Panc1 (cell line): ENCODE measurements around the gene BBS9.

Experiments used
- CTCF ChIP-seq: fragments of 450-650 bp; IDR thresholded peaks from 2 replicates; pipeline ENCODE4 v1.5.1; 2017; ENCODE audit warnings: mild to moderate bottlenecking
- POLR2AphosphoS5 ChIP-seq: IDR thresholded peaks from 2 replicates; pipeline ENCODE4 v1.6.1; 2012; ENCODE audit warnings: mild to moderate bottlenecking, low read depth, low read length, moderate library complexity
- TCF7L2 ChIP-seq: IDR thresholded peaks from 2 replicates; pipeline ENCODE4 v1.6.1; 2011; ENCODE audit warnings: mild to moderate bottlenecking, low read depth, low read length, inconsistent platforms
- TF ChIP-seq, protein P1 (sequence below), 2 experiments: IDR thresholded peaks; 2 replicates each; pipeline ENCODE4 v1.6.1; 2011 to 2012; ENCODE audit warnings: low read depth in 2 of 2, control low read depth in 1 of 2, low read length in 1 of 2, mild to moderate bottlenecking in 1 of 2, moderate library complexity in 1 of 2; ENCODE audit not compliant: insufficient read depth in 1 of 2

- TF ChIP-seq TCF7L2: no peak
- TF ChIP-seq CTCF: no peak
- TF ChIP-seq, protein P1, sequence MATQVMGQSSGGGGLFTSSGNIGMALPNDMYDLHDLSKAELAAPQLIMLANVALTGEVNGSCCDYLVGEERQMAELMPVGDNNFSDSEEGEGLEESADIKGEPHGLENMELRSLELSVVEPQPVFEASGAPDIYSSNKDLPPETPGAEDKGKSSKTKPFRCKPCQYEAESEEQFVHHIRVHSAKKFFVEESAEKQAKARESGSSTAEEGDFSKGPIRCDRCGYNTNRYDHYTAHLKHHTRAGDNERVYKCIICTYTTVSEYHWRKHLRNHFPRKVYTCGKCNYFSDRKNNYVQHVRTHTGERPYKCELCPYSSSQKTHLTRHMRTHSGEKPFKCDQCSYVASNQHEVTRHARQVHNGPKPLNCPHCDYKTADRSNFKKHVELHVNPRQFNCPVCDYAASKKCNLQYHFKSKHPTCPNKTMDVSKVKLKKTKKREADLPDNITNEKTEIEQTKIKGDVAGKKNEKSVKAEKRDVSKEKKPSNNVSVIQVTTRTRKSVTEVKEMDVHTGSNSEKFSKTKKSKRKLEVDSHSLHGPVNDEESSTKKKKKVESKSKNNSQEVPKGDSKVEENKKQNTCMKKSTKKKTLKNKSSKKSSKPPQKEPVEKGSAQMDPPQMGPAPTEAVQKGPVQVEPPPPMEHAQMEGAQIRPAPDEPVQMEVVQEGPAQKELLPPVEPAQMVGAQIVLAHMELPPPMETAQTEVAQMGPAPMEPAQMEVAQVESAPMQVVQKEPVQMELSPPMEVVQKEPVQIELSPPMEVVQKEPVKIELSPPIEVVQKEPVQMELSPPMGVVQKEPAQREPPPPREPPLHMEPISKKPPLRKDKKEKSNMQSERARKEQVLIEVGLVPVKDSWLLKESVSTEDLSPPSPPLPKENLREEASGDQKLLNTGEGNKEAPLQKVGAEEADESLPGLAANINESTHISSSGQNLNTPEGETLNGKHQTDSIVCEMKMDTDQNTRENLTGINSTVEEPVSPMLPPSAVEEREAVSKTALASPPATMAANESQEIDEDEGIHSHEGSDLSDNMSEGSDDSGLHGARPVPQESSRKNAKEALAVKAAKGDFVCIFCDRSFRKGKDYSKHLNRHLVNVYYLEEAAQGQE (IDR thresholded peaks at IDR 0.05; ENCODE audit: insufficient read depth in 1 of 2, low read depth in 2 of 2, low read length in 1 of 2): no peak
- TF ChIP-seq POLR2AphosphoS5: no peak
Measured at GRCh38 chr7:33412331-33412730, 283.0 kb downstream of the BBS9 start.
